Kidney (tissue), 14 donors: ENCODE data around the gene STK32A. TPM values are rescaled to one million over a fixed set of nuclear protein-coding genes. Genes with fewer than 3 reads are reported as not detected.

Experiments used
- DNase-seq, 5 donors: peaks; one replicate each; pipeline ENCODE4 v3.0.0-alpha.2; 2013 to 2020
- FAIRE-seq: peaks from 2 replicates; lab custom pipeline; 2012; peaks lifted over from hg19 to GRCh38; lab: Jason Lieb, UNC
- H3K27ac ChIP-seq, 2 donors: one replicate each; pipeline ENCODE4 v1.7.0; 2013; ENCODE audit warnings: low read depth in 2 of 2, low read length in 2 of 2, inconsistent platforms in 1 of 2
- H3K27me3 ChIP-seq: one replicate; pipeline ENCODE4 v1.7.1; 2013; ENCODE audit warnings: low read length, inconsistent platforms; ENCODE audit not compliant: control insufficient read depth, insufficient read depth
- H3K36me3 ChIP-seq, 3 donors: one replicate each; pipeline versions ENCODE4 v1.7.0 to v1.7.1; 2013; ENCODE audit warnings: low read length in 3 of 3, control low read depth in 1 of 3, inconsistent platforms in 1 of 3; ENCODE audit not compliant: insufficient read depth in 3 of 3, control insufficient read depth in 2 of 3
- H3K4me1 ChIP-seq, 3 donors: one replicate each; pipeline versions ENCODE4 v1.7.0 to v1.7.1; 2013; ENCODE audit warnings: low read length in 3 of 3, inconsistent platforms in 1 of 3, low read depth in 1 of 3; ENCODE audit not compliant: control insufficient read depth in 2 of 3, insufficient read depth in 2 of 3
- H3K4me3 ChIP-seq, 3 donors: one replicate each; pipeline versions ENCODE4 v1.7.0 to v1.8.1; 2013; ENCODE audit warnings: low read length in 3 of 3, control low read depth in 1 of 3, inconsistent platforms in 1 of 3
- H3K9ac ChIP-seq, 3 donors: one replicate each; pipeline versions ENCODE4 v1.7.0 to v1.7.1; 2013; ENCODE audit warnings: low read length in 3 of 3, control low read depth in 1 of 3, inconsistent platforms in 1 of 3
- H3K9me3 ChIP-seq, 3 donors: one replicate each; pipeline versions ENCODE4 v1.7.0 to v1.7.1; 2013; ENCODE audit warnings: low read length in 3 of 3, control low read depth in 1 of 3, inconsistent platforms in 1 of 3; ENCODE audit not compliant: control insufficient read depth in 2 of 3, insufficient read depth in 1 of 3
- CTCF ChIP-seq: IDR thresholded peaks from 3 replicates; pipeline ENCODE4 v1.5.1; 2012; ENCODE audit warnings: mild to moderate bottlenecking, moderate library complexity, borderline replicate concordance; ENCODE audit not compliant: insufficient read depth; ENCODE audit errors: extremely low read depth
- intact Hi-C: fragments of 100-400 bp; cut with DNase I; formaldehyde crosslinking; loops from one replicate; pipeline ENCODE4 v1.11.1; 2022
- polyA plus RNA-seq: library from polyadenylated mRNA; stranded (reverse); fragments of 350-450 nt; fragmentation: Illumina TruSeq; extraction: RNeasy Lipid Tissue Mini Kit (QIAGEN cat#74804); gene quantifications from one replicate; pipeline ENCODE4 v1.2.3, GENCODE V29; 2014; ENCODE audit warnings: low read depth, low replicate concordance; ENCODE audit not compliant: insufficient read depth
- total RNA-seq: library from RNA; stranded (reverse); fragmentation: NEBNext Ultra II Directional; extraction: Animal tissue kit (Norgen Biotek cat#: 25700); gene quantifications from one replicate; pipeline ENCODE4 v1.2.1, GENCODE V29; 2021
- donor health status: control.
- donor health status: control.
- donor health status: control.
- donor health status: control.
- donor health status: control.
- donor health status: DM: yes; HTN: yes; CAD: no.
- donor health status: Normal renal cell carcinoma (clear cell type).

STK32A gene
- total and polyA plus RNA-seq, 2 donors from 2014 or later = 7.8 to 8.6 TPM

GRCh38 chr5:147372191-147372590, 137.4 kb downstream of the STK32A start:
- Histone ChIP-seq H3K27me3 (no peaks in the 10 kb centered on the region), H3K27ac (no peak overlapping the region), H3K4me3 (no peak overlapping the region), H3K4me1 (no peaks in the 10 kb centered on the region), H3K36me3 (no peaks in the 10 kb centered on the region), H3K9ac (no peak overlapping the region), H3K9me3 (no peaks in the 10 kb centered on the region)
- no peak for DNase-seq
- intact Hi-C loops = loop anchor here (10.0 kb wide), 1 partner anchor 147 kb away; no protein-coding TSS in a partner anchor
- no peak for TF ChIP-seq CTCF
- no peak for FAIRE-seq

- DNase-seq (no peak), FAIRE-seq (no peak)
- no peaks in the 10 kb centered on the region for H3K36me3 ChIP-seq
- no peak overlapping the region for H3K4me3 ChIP-seq
- TF ChIP-seq CTCF = no peak
- no peak overlapping the region for H3K9ac ChIP-seq
- H3K9me3 ChIP-seq = peaks cover 0 to 4% (median 0%) of the 10 kb centered on the region in 3 donors
- no peak overlapping the region for H3K27ac ChIP-seq
- intact Hi-C loops = loop anchor here (10.0 kb wide), 1 partner anchor 149 kb away; no protein-coding TSS in a partner anchor
- no peaks in the 10 kb centered on the region for H3K27me3 ChIP-seq
- H3K4me1 ChIP-seq = no peaks in the 10 kb centered on the region
These were observed 138.5 kb downstream of the STK32A start for GRCh38 chr5:147373328-147373727.

GRCh38 chr5:147375151-147375550, 140.3 kb downstream of the STK32A start:
- no peak overlapping the region for H3K4me3 ChIP-seq
- DNase-seq = no peak
- H3K27me3 ChIP-seq = no peaks in the 10 kb centered on the region
- no peaks in the 10 kb centered on the region for H3K36me3 ChIP-seq
- no peaks in the 10 kb centered on the region for H3K4me1 ChIP-seq
- no peak for FAIRE-seq
- no peak overlapping the region for H3K27ac ChIP-seq
- peaks cover 0 to 6% (median 0%) of the 10 kb centered on the region in 3 donors for H3K9me3 ChIP-seq
- H3K9ac ChIP-seq = no peak overlapping the region
- TF ChIP-seq CTCF = no peak
- intact Hi-C loops = loop anchor here (10.0 kb wide), 1 partner anchor 150 kb away; no protein-coding TSS in a partner anchor

GRCh38 chr5:147377682-147378081, 142.9 kb downstream of the STK32A start:
- no peak overlapping the region for H3K9ac ChIP-seq
- FAIRE-seq (no peak), DNase-seq (no peak)
- no peaks in the 10 kb centered on the region for H3K36me3 ChIP-seq
- H3K27me3 ChIP-seq = no peaks in the 10 kb centered on the region
- no peak overlapping the region for H3K27ac ChIP-seq
- intact Hi-C loops = loop anchor here (10.0 kb wide), 1 partner anchor 153 kb away; no protein-coding TSS in a partner anchor
- H3K4me3 ChIP-seq = no peak overlapping the region
- no peak for TF ChIP-seq CTCF
- no peaks in the 10 kb centered on the region for H3K4me1 ChIP-seq
- peaks cover 0 to 6% (median 0%) of the 10 kb centered on the region in 3 donors for H3K9me3 ChIP-seq
